Gastrocnemius medialis (tissue), 4 donors: ENCODE results near the gene PXK. TPM values are rescaled to one million over a fixed set of nuclear protein-coding genes. Genes with fewer than 3 reads are reported as not detected.

Experiments used
- ATAC-seq, 2 donors: fragments of 150-250 bp; one replicate each; pipeline ENCODE4 v1.9.1; 2016
- DNase-seq, 2 donors: peaks; one replicate each; pipeline ENCODE4 v3.0.0-alpha.2; 2019
- H3K27ac ChIP-seq, 4 donors: fragments of 200-600 bp; sonication (generic); 1 replicate in 1 of 4; 2 replicates in 3 of 4; pipeline ENCODE4 v1.5.1; 2016 to 2018; ENCODE audit warnings: mild to moderate bottlenecking in 2 of 4, moderate library complexity in 1 of 4
- H3K27me3 ChIP-seq, 3 donors: fragments of 200-600 bp; sonication (generic) in 2 of 3; 1 replicate in 1 of 3; 2 replicates in 2 of 3; pipeline versions ENCODE4 v1.5.1 to v1.6.0; 2016 to 2019; ENCODE audit warnings: mild to moderate bottlenecking in 1 of 3, moderate library complexity in 1 of 3
- H3K36me3 ChIP-seq, 2 donors: fragments of 200-600 bp; sonication (generic) in 1 of 2; one replicate each; pipeline ENCODE4 v1.5.1; 2017 to 2018
- H3K4me1 ChIP-seq, 2 donors: fragments of 200-600 bp; sonication (generic) in 1 of 2; one replicate each; pipeline ENCODE4 v1.5.1; 2016 to 2017; ENCODE audit warnings: mild to moderate bottlenecking in 2 of 2
- H3K4me3 ChIP-seq, 4 donors: fragments of 200-600 bp; sonication (generic) in 3 of 4; 1 replicate in 1 of 4; 2 replicates in 3 of 4; pipeline ENCODE4 v1.5.1; 2016 to 2019; ENCODE audit warnings: mild to moderate bottlenecking in 2 of 4
- H3K9me3 ChIP-seq, 3 donors: fragments of 200-600 bp; sonication (generic) in 2 of 3; 1 replicate in 1 of 3; 2 replicates in 2 of 3; pipeline ENCODE4 v1.5.1; 2016 to 2019
- POLR2A ChIP-seq, 2 donors: fragments of 450-650 bp; IDR thresholded peaks; one replicate each; pipeline ENCODE4 v1.6.1; 2017; ENCODE audit warnings: antibody characterized with exemption in 2 of 2, mild to moderate bottlenecking in 2 of 2, moderate library complexity in 2 of 2
- in situ Hi-C, 4 donors: fragments of 200-750 bp; cut with MboI; loops; one replicate each; pipeline versions ENCODE4 v1.15.0 to v1.8.0; 2017; ENCODE audit warnings: low sequenced_read_pairs in 4 of 4
- intact Hi-C: fragments of 100-400 bp; cut with DNase I; formaldehyde crosslinking; loops from one replicate; pipeline ENCODE4 v1.15.1; 2023; ENCODE audit warnings: low total_unique reads
- total RNA-seq, 4 donors: library from RNA; depleted of rRNA; stranded (reverse); fragments of >200 nt; gene quantifications; one replicate each; pipeline versions ENCODE4 v1.1.0 to v1.2.3, GENCODE V29; 2016
- TF ChIP-seq, protein P1 (sequence below), 5 experiments: fragments of 450-650 bp in 3 of 5; fragments of 200-600 bp in 2 of 5; sonication (generic) in 2 of 5; IDR thresholded peaks in 4 of 5; conservative IDR thresholded peaks in 1 of 5; 1 replicate in 4 of 5; 2 replicates in 1 of 5; pipeline ENCODE4 v1.5.1; 2016 to 2019; ENCODE audit warnings: antibody characterized with exemption in 5 of 5, mild to moderate bottlenecking in 3 of 5, moderate library complexity in 3 of 5

PXK gene
- total RNA-seq, 4 donors from 2014 or later, result 21.6 to 33.6 (median 24.4) TPM

GRCh38 chr3:58305882-58306711 is 26.6 kb upstream of the PXK start, which contains the start of the genes HTD2 and RPP14:
HTD2 (plus strand) TSS chr3:58306520; CDS start chr3:58317614, 11,094 bp downstream.
RPP14 (plus strand) TSS chr3:58306245; CDS start chr3:58310330, 4,085 bp downstream.
- peak within 1 kb of the TSS; percentile 89 to 99 (median 95) for H3K27ac ChIP-seq
- peak; percentile 96 to 98 for DNase-seq
- H3K36me3 ChIP-seq, result peaks cover 0 to 12% of the 10 kb centered on the region in 2 donors
- H3K9me3 ChIP-seq, result no peaks in the 10 kb centered on the region
- peaks cover 30 to 35% of the 10 kb centered on the region in 2 donors for H3K4me1 ChIP-seq
- peak within 1 kb of the TSS; percentile 60 to 88 (median 80) for H3K4me3 ChIP-seq
- TF ChIP-seq, protein P1, sequence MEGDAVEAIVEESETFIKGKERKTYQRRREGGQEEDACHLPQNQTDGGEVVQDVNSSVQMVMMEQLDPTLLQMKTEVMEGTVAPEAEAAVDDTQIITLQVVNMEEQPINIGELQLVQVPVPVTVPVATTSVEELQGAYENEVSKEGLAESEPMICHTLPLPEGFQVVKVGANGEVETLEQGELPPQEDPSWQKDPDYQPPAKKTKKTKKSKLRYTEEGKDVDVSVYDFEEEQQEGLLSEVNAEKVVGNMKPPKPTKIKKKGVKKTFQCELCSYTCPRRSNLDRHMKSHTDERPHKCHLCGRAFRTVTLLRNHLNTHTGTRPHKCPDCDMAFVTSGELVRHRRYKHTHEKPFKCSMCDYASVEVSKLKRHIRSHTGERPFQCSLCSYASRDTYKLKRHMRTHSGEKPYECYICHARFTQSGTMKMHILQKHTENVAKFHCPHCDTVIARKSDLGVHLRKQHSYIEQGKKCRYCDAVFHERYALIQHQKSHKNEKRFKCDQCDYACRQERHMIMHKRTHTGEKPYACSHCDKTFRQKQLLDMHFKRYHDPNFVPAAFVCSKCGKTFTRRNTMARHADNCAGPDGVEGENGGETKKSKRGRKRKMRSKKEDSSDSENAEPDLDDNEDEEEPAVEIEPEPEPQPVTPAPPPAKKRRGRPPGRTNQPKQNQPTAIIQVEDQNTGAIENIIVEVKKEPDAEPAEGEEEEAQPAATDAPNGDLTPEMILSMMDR (IDR thresholded peaks at IDR 0.05 in 4 of 5, conservative IDR thresholded peaks at IDR 0.05 in 1 of 5), result peak; percentile 92 to 97 (median 95)
- TF ChIP-seq POLR2A (IDR thresholded peaks at IDR 0.05), result peak; percentile 80 to 86
- ATAC-seq, result peak; percentile 87 to 90
- intact Hi-C loops (loop anchor here (1.0 to 5.0 kb wide), 8 partner anchors 26 to 709 kb away; partner anchors contain the start of genes ABHD6, ARF4, KCTD6 and PDHB), in situ Hi-C loops (loop anchor here in 3 of 4 donors (10.0 kb wide), 3 partner anchors 71 to 189 kb away; partner anchors contain the start of genes ABHD6 (in 1 of the 3) and KCTD6 (in 1 of the 3))
- H3K27me3 ChIP-seq, result peaks cover 0 to 2% (median 0%) of the 10 kb centered on the region in 3 donors

DNA sequence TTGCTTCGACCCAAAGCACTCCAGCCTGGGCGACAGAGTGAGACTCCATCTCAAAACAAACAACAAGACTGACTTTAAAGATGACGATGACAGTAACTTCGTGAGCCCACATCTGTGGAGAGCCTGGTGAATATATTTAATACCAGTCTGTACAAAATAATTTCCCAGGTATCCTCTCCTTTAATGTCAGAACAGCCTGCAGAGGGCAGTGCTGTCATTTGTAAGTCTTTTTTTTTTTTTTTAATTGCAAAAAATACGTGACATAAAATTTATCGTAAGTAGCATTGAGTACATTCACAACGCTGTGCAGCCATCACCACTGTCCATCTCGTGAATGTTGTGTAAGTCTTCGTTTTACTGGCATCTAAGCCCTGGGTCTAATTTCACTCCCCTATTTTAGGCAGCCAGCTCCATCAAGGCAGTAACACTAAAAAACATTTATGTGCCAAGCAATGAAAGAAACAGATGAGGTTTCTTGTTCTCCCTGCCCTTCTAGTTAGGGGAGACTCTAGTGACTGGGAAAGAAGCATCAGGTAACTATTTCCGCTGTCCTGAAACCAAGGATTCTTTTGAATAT is 25.0 kb upstream of the PXK start:
- intact Hi-C loops (loop anchor here (5.0 kb wide), 5 partner anchors 105 to 710 kb away; partner anchors contain the start of genes ARF4 and PDHB), in situ Hi-C loops (loop anchor here in 3 of 4 donors (10.0 kb wide), 3 partner anchors 73 to 187 kb away; partner anchors contain the start of genes ABHD6 (in 1 of the 3) and KCTD6 (in 1 of the 3))
- TF ChIP-seq, protein P1 (IDR thresholded peaks at IDR 0.05 in 4 of 5, conservative IDR thresholded peaks at IDR 0.05 in 1 of 5), result peak in 3 of 5 experiments; percentile 7 to 50 (median 24)
- TF ChIP-seq POLR2A (IDR thresholded peaks at IDR 0.05), result peak in 1 of 2 donors; percentile 27
- H3K27ac ChIP-seq, result peak overlapping the region; percentile 89 to 99 (median 95)
- H3K9me3 ChIP-seq, result no peaks in the 10 kb centered on the region
- H3K4me3 ChIP-seq, result peak overlapping the region; percentile 60 to 88 (median 80)
- ATAC-seq (peak; percentile 69 to 73), DNase-seq (peak; percentile 16 to 55)
- H3K27me3 ChIP-seq, result no peaks in the 10 kb centered on the region
- peaks cover 0 to 28% of the 10 kb centered on the region in 2 donors for H3K36me3 ChIP-seq
- peaks cover 30 to 35% of the 10 kb centered on the region in 2 donors for H3K4me1 ChIP-seq

- in situ Hi-C loops (loop anchor here in 3 of 4 donors (10.0 kb wide), 3 partner anchors 74 to 186 kb away; partner anchors contain the start of genes ABHD6 (in 1 of the 3) and KCTD6 (in 1 of the 3)), intact Hi-C loops (loop anchor here (5.0 kb wide), 5 partner anchors 104 to 711 kb away; partner anchors contain the start of genes ARF4 and PDHB)
- H3K9me3 ChIP-seq, result no peaks in the 10 kb centered on the region
- peak overlapping the region; percentile 89 to 99 (median 95) for H3K27ac ChIP-seq
- peaks cover 0 to 38% of the 10 kb centered on the region in 2 donors for H3K36me3 ChIP-seq
- H3K4me1 ChIP-seq, result peaks cover 37 to 38% of the 10 kb centered on the region in 2 donors
- peak; percentile 17 to 25 for DNase-seq
- no peak for ATAC-seq
- H3K27me3 ChIP-seq, result no peaks in the 10 kb centered on the region
- TF ChIP-seq POLR2A (IDR thresholded peaks at IDR 0.05), result no peak
- TF ChIP-seq, protein P1 (IDR thresholded peaks at IDR 0.05 in 4 of 5, conservative IDR thresholded peaks at IDR 0.05 in 1 of 5), result no peak
- H3K4me3 ChIP-seq, result peak overlapping the region; percentile 60 to 88 (median 80)
These were observed 24.0 kb upstream of the PXK start for GRCh38 chr3:58308728-58309127.

DNA sequence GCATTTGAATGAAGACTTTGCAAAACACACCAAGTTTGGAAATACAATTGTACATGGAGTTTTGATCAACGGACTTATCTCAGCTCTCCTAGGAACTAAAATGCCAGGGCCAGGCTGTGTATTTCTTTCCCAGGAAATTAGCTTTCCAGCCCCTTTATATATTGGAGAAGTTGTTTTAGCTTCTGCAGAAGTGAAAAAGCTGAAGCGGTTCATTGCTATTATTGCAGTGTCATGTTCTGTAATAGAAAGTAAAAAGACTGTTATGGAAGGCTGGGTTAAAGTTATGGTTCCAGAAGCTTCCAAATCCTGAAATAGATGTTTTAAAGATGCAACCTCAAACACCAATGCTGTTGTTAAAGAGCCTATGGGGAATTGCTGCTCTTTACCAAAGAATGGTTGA is 14.9 kb upstream of the PXK start:
- H3K36me3 ChIP-seq, result peaks cover 0 to 62% of the 10 kb centered on the region in 2 donors
- H3K27ac ChIP-seq, result peak overlapping the region in 2 of 4 donors; percentile 5 to 70
- DNase-seq (no peak), ATAC-seq (no peak)
- in situ Hi-C loops, result no loop called here
- H3K4me3 ChIP-seq, result no peak overlapping the region
- intact Hi-C loops, result no loop called here
- no peaks in the 10 kb centered on the region for H3K27me3 ChIP-seq
- TF ChIP-seq POLR2A (IDR thresholded peaks at IDR 0.05), result no peak
- TF ChIP-seq, protein P1 (IDR thresholded peaks at IDR 0.05 in 4 of 5, conservative IDR thresholded peaks at IDR 0.05 in 1 of 5), result no peak
- H3K9me3 ChIP-seq, result no peaks in the 10 kb centered on the region
- peaks cover 3 to 7% of the 10 kb centered on the region in 2 donors for H3K4me1 ChIP-seq
